ENCODE measurements around the gene MRPL11. TPM values are rescaled to one million over a fixed set of nuclear protein-coding genes. Genes with fewer than 3 reads are reported as not detected.

MRPL11 gene
- total and polyA plus RNA-seq, 2 donors (not counting 1 experiment from before 2014, with no cell fraction given), result 25.5 to 26.7 TPM

- intact Hi-C loops (cut with micrococcal nuclease), result loop anchor here (1.0 to 2.0 kb wide), 6 partner anchors 13 to 199 kb away; partner anchors contain the start of genes ACTN3, BBS1, PELI3 and ZDHHC24
- H3K27ac Mint-ChIP-seq, result peak overlapping the region; percentile 93
Measured at GRCh38 chr11:66479394-66480116, 40.9 kb upstream of the MRPL11 start.

More at GRCh38 chr11:66479394-66480116, 40.9 kb upstream of the MRPL11 start:
- ChIA-PET POLR2A (interaction anchor here (0.6 to 2.2 kb wide), 11 partner anchors 11 to 364 kb away, joined by 3 to 18 read pairs (median 5); partner anchors contain the start of genes BBS1, MRPL11, PELI3 and RBM4), CTCF (interaction anchor here (0.5 to 3.6 kb wide), 20 partner anchors 11 to 199 kb away, joined by 3 to 45 read pairs (median 5); partner anchors contain the start of genes BBS1, MRPL11, PELI3 and RBM4)
- H3K4me1 ChIP-seq (ENCODE audit: control insufficient read depth in 2 of 2, insufficient read depth in 2 of 2, low read length in 2 of 2), result peaks cover 10 to 20% of the 10 kb centered on the region in 2 donors
- 4% methylated on average over 28 of the region's 34 CpGs for WGBS (ENCODE audit: insufficient coverage)
- TF ChIP-seq CTCF (IDR thresholded peaks at IDR 0.05) (no peak), EZH2 (IDR thresholded peaks at IDR 0.05; ENCODE audit: borderline replicate concordance, insufficient read depth, low read depth, low read length, poor library complexity, severe bottlenecking) (no peak)
- Mint-ChIP-seq H3K9me3 (ENCODE audit: insufficient read depth) (no peaks in the 10 kb centered on the region), H3K4me3 (peak overlapping the region; percentile 92), H3K27me3 (no peaks in the 10 kb centered on the region), H3K4me1 (peaks cover 20% of the 10 kb centered on the region)
- no peaks in the 10 kb centered on the region for H3K27me3 ChIP-seq (replicated peaks in 1 of 4; ENCODE audit: control extremely low read depth in 1 of 4, control insufficient read depth in 3 of 4, insufficient read depth in 4 of 4, low read length in 3 of 4)
- peak overlapping the region; percentile 88 for H3K4me2 ChIP-seq (replicated peaks; ENCODE audit: low read depth, low read length, poor library complexity, severe bottlenecking)
- H3K27ac ChIP-seq (ENCODE audit: low read length in 2 of 2), result peak overlapping the region; percentile 59 to 85
- H2AFZ ChIP-seq (ENCODE audit: insufficient read depth, low read depth, low read length, poor library complexity, severe bottlenecking), result peak overlapping the region; percentile 94
- H3K9ac ChIP-seq (ENCODE audit: low read length), result peak overlapping the region; percentile 76
- H4K20me1 ChIP-seq (ENCODE audit: control insufficient read depth, insufficient read depth, low read length, poor library complexity, severe bottlenecking), result no peaks in the 10 kb centered on the region
- H3K79me2 ChIP-seq (ENCODE audit: control insufficient read depth, insufficient read depth, low read length), result peaks cover 12% of the 10 kb centered on the region
- no peaks in the 10 kb centered on the region for H3K9me3 ChIP-seq (ENCODE audit: control extremely low read depth in 1 of 3, control insufficient read depth in 2 of 3, insufficient read depth in 1 of 3, low read length in 2 of 3)
- H3K36me3 ChIP-seq (replicated peaks in 1 of 2; ENCODE audit: control extremely low read depth in 1 of 2, control insufficient read depth in 1 of 2, extremely low read depth in 1 of 2, insufficient read depth in 2 of 2, low read length in 1 of 2), result peaks cover 0 to 7% of the 10 kb centered on the region in 2 experiments
- H3K4me3 ChIP-seq (ENCODE audit: control extremely low read depth in 1 of 5, extremely low read depth in 1 of 5, insufficient read depth in 1 of 5, low read depth in 2 of 5, low read length in 4 of 5), result peak overlapping the region; percentile 32 to 92 (median 71)
- no peak for ATAC-seq (ENCODE audit: low read depth)
- no peak for DNase-seq
